OCI-LY7 (cell line): ENCODE data around the gene GALR3.

Experiments used
- CTCF ChIP-seq: fragments of 200-600 bp; sonication (generic); conservative IDR thresholded peaks from 2 replicates; pipeline ENCODE4 v1.5.1; 2014; ENCODE audit warnings: mild to moderate bottlenecking, antibody characterized with exemption, low read length, moderate library complexity, mixed read lengths
- EZH2phosphoT487 ChIP-seq: fragments of 200-600 bp; sonication (generic); IDR thresholded peaks from 2 replicates; pipeline ENCODE4 v1.6.1; 2018; ENCODE audit warnings: low read depth, borderline replicate concordance, mild to moderate bottlenecking, mixed run types, antibody characterized with exemption, low read length, moderate library complexity, mixed read lengths

- TF ChIP-seq CTCF (no peak), EZH2phosphoT487 (no peak)
These were observed 26.0 kb downstream of the GALR3 start, which contains the start of gene EIF3L for GRCh38 chr22:37849089-37849751.
